ENCODE data around the gene ARHGAP21.

ARHGAP21 gene

GRCh38 chr10:24550680-24551079 is 173.0 kb downstream of the ARHGAP21 start:
- 94 to 97% methylated on average over 10 of the region's 10 CpGs for WGBS, 2 experiments
- no peaks in the 10 kb centered on the region for H3K36me3 ChIP-seq (ENCODE audit: control insufficient read depth, insufficient read depth, low read length)
- H3K9me3 ChIP-seq (ENCODE audit: control insufficient read depth, low read length): no peaks in the 10 kb centered on the region

GRCh38 chr10:24545585-24545984 is 178.1 kb downstream of the ARHGAP21 start:
- no peaks in the 10 kb centered on the region for H3K27me3 ChIP-seq (ENCODE audit: control insufficient read depth, insufficient read depth, low read length, poor library complexity, severe bottlenecking)
- no peaks in the 10 kb centered on the region for H3K9me3 ChIP-seq (ENCODE audit: control insufficient read depth, low read length)
- no peak overlapping the region for H3K27ac ChIP-seq (ENCODE audit: insufficient read depth, low read depth, low read length, poor library complexity, severe bottlenecking)
- H3K36me3 ChIP-seq (ENCODE audit: control insufficient read depth, insufficient read depth, low read length): peaks cover 6% of the 10 kb centered on the region
- WGBS, 2 experiments: 93 to 97% methylated on average over 2 to 3 of the region's 3 CpGs
- H3K4me3 ChIP-seq (ENCODE audit: insufficient read depth, low read depth, low read length): no peak overlapping the region
- H3K4me1 ChIP-seq (ENCODE audit: control insufficient read depth, insufficient read depth, low read length): no peaks in the 10 kb centered on the region

More at GRCh38 chr10:24550680-24551079, 173.0 kb downstream of the ARHGAP21 start:
- no peaks in the 10 kb centered on the region for H3K27me3 ChIP-seq (ENCODE audit: control insufficient read depth, insufficient read depth, low read length, poor library complexity, severe bottlenecking)
- H3K4me3 ChIP-seq (ENCODE audit: insufficient read depth, low read depth, low read length): no peak overlapping the region
- no peak overlapping the region for H3K27ac ChIP-seq (ENCODE audit: insufficient read depth, low read depth, low read length, poor library complexity, severe bottlenecking)
- no peaks in the 10 kb centered on the region for H3K4me1 ChIP-seq (ENCODE audit: control insufficient read depth, insufficient read depth, low read length)

- H3K9me3 ChIP-seq (ENCODE audit: control insufficient read depth, low read length): no peaks in the 10 kb centered on the region
- H3K27ac ChIP-seq (ENCODE audit: insufficient read depth, low read depth, low read length, poor library complexity, severe bottlenecking): no peak overlapping the region
- no peaks in the 10 kb centered on the region for H3K4me1 ChIP-seq (ENCODE audit: control insufficient read depth, insufficient read depth, low read length)
- no peaks in the 10 kb centered on the region for H3K27me3 ChIP-seq (ENCODE audit: control insufficient read depth, insufficient read depth, low read length, poor library complexity, severe bottlenecking)
- no peak overlapping the region for H3K4me3 ChIP-seq (ENCODE audit: insufficient read depth, low read depth, low read length)
- 93 to 94% methylated on average over 10 of the region's 10 CpGs for WGBS, 2 experiments
- H3K36me3 ChIP-seq (ENCODE audit: control insufficient read depth, insufficient read depth, low read length): peaks cover 6% of the 10 kb centered on the region
Measured at GRCh38 chr10:24544776-24545175, 178.9 kb downstream of the ARHGAP21 start.

- WGBS, 2 experiments: 95 to 96% methylated on average over 12 to 14 of the region's 14 CpGs
- H3K9me3 ChIP-seq (ENCODE audit: control insufficient read depth, low read length): no peaks in the 10 kb centered on the region
Measured at GRCh38 chr10:24542314-24543270, 181.1 kb downstream of the ARHGAP21 start.

GRCh38 chr10:24541239-24541753 is 182.4 kb downstream of the ARHGAP21 start:
- H3K9me3 ChIP-seq (ENCODE audit: control insufficient read depth, low read length): no peaks in the 10 kb centered on the region
- no peaks in the 10 kb centered on the region for H3K4me1 ChIP-seq (ENCODE audit: control insufficient read depth, insufficient read depth, low read length)
- peaks cover 11% of the 10 kb centered on the region for H3K36me3 ChIP-seq (ENCODE audit: control insufficient read depth, insufficient read depth, low read length)
- WGBS, 2 experiments: 90% methylated on average over 9 of the region's 9 CpGs
- H3K27me3 ChIP-seq (ENCODE audit: control insufficient read depth, insufficient read depth, low read length, poor library complexity, severe bottlenecking): no peaks in the 10 kb centered on the region
- H3K4me3 ChIP-seq (ENCODE audit: insufficient read depth, low read depth, low read length): no peak overlapping the region
- H3K27ac ChIP-seq (ENCODE audit: insufficient read depth, low read depth, low read length, poor library complexity, severe bottlenecking): no peak overlapping the region

More at GRCh38 chr10:24542314-24543270, 181.1 kb downstream of the ARHGAP21 start:
- Histone ChIP-seq H3K36me3 (ENCODE audit: control insufficient read depth, insufficient read depth, low read length) (peaks cover 11% of the 10 kb centered on the region), H3K4me3 (ENCODE audit: insufficient read depth, low read depth, low read length) (no peak overlapping the region), H3K27me3 (ENCODE audit: control insufficient read depth, insufficient read depth, low read length, poor library complexity, severe bottlenecking) (no peaks in the 10 kb centered on the region), H3K27ac (ENCODE audit: insufficient read depth, low read depth, low read length, poor library complexity, severe bottlenecking) (no peak overlapping the region), H3K4me1 (ENCODE audit: control insufficient read depth, insufficient read depth, low read length) (no peaks in the 10 kb centered on the region)

- WGBS, 2 experiments: 89 to 92% methylated on average over 11 of the region's 11 CpGs
- Histone ChIP-seq H3K27me3 (ENCODE audit: control insufficient read depth, insufficient read depth, low read length, poor library complexity, severe bottlenecking) (no peaks in the 10 kb centered on the region), H3K4me1 (ENCODE audit: control insufficient read depth, insufficient read depth, low read length) (no peaks in the 10 kb centered on the region), H3K9me3 (ENCODE audit: control insufficient read depth, low read length) (no peaks in the 10 kb centered on the region), H3K27ac (ENCODE audit: insufficient read depth, low read depth, low read length, poor library complexity, severe bottlenecking) (no peak overlapping the region), H3K36me3 (ENCODE audit: control insufficient read depth, insufficient read depth, low read length) (peaks cover 22% of the 10 kb centered on the region), H3K4me3 (ENCODE audit: insufficient read depth, low read depth, low read length) (no peak overlapping the region)
Measured at GRCh38 chr10:24536636-24537035, 187.1 kb downstream of the ARHGAP21 start.

GRCh38 chr10:24533981-24534380 is 189.7 kb downstream of the ARHGAP21 start:
- peaks cover 27% of the 10 kb centered on the region for H3K36me3 ChIP-seq (ENCODE audit: control insufficient read depth, insufficient read depth, low read length)
- H3K4me1 ChIP-seq (ENCODE audit: control insufficient read depth, insufficient read depth, low read length): no peaks in the 10 kb centered on the region
- H3K9me3 ChIP-seq (ENCODE audit: control insufficient read depth, low read length): no peaks in the 10 kb centered on the region
- H3K4me3 ChIP-seq (ENCODE audit: insufficient read depth, low read depth, low read length): no peak overlapping the region
- WGBS, 2 experiments: 88 to 95% methylated on average over 4 of the region's 4 CpGs
- no peaks in the 10 kb centered on the region for H3K27me3 ChIP-seq (ENCODE audit: control insufficient read depth, insufficient read depth, low read length, poor library complexity, severe bottlenecking)
- no peak overlapping the region for H3K27ac ChIP-seq (ENCODE audit: insufficient read depth, low read depth, low read length, poor library complexity, severe bottlenecking)
